HG03342 (cell line): Measurements from ENCODE around the gene GHRH.

Experiments used
- ATAC-seq: cut with Tn5 transposase; IDR thresholded peaks from one replicate; pipeline ENCODE4 v1.9.1; 2021; ENCODE audit warnings: mild to moderate bottlenecking, moderate library complexity; ENCODE audit not compliant: unreplicated experiment

GHRH gene

DNA sequence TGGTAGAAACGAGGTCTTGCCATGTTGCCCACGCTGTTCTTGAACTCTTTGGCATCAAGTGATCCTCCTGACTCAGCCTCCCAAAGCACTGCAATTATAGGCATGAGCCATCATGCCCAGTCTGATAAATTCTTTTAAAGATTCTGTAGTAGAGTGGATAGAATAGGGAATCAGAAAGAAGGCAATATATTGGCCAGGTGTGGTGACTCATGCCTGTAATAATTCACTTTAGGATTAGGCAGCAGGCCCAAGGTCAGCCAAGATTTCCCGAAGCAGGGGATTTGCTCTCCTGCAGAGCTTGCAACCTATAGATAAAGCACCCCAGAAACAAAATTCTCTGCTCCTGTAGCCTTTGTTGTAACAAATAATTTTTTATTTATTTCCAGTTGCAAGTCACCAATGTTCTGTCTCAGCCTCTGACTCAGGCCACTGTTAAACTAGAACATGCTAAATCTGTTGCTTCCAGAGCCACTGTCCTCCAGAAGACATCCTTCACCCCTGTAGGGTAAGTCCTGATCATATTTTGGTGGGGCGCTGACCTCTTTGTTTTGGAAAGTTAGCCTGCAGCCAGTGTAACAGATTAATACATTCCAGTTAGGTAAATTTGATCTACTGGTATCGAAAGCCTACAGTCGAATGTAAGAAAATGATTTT is 51.8 kb downstream of the GHRH start:
- no peak for ATAC-seq

DNA sequence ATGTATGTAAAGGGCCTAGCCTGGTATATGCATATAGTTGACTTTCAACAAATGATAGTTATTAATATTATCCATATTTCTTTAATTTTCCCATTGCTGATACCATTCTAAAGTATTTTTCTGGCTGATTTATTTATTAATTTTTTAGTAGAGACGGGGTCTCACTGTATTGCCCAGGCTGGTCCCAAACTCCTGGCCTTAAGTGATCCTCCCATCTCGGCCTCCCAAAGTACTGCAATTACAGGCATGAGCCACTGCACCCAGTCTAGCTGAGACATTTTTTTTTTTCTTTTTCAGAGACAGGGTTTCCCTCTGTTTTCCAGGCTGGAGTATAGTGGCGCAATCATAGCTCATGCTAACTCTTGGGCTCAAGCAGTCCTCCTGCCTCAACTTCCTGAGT is 52.4 kb downstream of the GHRH start:
- no peak for ATAC-seq

DNA sequence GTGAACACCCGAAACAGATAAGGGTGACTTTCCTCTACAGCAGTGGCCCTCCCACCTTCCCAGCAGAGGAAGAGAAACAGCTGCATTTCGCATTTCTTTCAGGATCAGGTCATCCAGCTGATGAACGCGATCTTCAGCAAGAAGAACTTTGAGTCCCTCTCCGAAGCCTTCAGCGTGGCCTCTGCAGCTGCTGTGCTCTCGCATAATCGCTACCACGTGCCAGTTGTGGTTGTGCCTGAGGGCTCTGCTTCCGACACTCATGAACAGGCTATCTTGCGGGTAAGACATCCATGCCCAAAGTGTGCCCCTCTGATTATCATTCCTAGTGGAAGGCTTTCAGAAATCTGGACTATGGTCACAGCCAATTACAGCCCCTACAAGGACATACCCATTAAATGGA is 54.4 kb downstream of the GHRH start:
- no peak for ATAC-seq

DNA sequence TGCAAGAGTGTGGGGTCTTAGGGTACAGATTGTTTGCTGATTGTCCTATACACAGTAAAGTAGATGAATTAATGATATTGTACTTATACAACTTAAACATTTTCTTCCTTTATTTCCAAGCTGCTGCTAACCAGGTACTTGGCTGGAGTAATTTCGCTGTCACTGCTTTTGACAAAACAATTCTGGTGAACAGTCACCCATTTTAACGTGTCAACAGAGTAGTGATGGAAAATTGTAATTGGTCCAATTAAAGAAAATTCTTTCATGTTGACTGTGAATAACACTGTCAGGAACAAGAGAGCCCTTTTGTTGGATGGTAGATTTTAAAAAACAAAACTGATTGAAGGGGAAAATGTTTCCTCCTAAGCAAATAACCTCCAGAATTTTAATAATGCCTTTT is 55.8 kb downstream of the GHRH start:
- ATAC-seq, result no peak

DNA sequence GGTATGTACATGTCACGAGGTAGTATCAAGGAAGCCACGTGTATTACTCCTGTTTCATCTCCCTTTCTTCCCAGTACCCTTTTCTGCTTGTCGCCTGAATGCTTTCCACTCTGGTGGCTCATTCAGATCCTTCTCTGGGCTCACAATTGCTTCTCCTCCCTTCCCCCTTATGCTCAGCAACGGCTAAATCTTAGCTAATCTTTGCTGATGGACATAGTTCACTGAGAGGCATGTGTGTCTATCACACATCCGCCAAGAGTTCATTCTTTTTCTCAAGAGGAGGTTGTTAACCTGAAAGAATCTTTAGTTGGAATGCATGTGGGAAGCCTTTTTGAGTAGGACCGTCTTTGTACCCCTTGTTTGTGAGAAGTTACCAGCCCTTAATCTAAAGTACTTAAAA is 56.5 kb downstream of the GHRH start:
- ATAC-seq, result no peak

DNA sequence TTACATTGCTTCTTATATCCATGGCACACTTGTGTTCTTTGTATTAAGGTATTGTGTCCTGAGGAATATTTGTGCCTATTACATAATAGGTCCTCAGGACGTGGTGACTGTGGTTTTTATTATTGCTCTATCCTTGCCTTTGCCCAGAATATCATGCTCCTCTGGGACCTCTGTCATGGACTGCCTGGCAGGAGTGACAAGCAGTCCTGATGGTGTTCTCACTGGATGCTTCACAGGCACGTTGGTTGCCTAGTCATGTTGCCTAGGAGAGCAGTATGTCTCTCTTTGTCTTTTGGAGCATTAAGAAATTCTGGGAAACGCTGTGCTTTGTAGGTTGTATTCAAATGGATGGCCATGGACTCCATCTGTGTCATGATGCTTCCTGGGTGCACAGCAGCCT is 57.6 kb downstream of the GHRH start:
- ATAC-seq, result no peak

DNA sequence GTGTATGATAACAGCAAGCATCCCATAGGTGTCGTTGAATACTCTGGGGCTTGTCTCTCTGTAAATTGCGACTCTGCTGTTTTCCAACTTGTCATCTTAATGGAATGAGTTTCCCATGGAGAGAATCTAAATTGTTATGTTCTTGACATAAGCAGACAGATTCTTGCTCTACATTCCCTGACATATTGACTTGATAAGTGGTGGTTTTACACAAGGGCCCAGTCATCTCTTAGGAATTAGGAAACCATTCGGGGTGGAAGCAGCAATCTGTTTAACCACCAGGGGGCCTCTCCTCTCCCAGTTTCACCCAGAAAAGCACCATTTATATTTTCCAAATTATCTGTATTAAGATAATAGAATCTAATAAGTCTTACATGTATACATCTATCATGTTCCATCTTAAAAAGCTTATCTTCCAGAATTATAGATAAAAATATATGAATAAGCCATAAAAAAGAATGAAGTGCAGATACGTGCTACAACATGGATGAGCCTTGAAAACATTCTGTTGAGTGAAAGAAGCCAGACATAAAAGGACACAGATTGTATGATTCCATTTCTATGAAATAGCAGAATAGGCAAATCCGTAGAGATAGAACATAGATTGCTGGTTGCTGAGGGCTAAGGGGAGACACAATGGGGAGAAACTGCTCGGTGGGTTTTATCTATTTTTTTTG is 59.2 kb downstream of the GHRH start:
- no peak for ATAC-seq

DNA sequence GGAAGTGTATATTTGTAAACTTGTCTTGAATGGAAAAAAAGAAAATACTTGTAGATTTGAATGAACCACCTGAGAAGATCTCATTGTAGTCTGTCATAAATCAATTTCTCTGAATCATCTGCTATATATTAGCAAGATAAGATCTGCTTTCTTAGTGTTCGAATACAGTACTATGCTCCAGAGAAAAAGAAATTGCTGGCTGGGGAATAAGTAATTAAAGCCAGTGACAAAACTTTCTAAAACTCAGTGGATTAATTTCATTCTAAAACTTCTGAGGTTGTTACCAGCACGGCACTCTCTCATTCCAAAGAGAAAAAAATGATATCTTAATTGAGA is 59.8 kb downstream of the GHRH start:
- ATAC-seq, result no peak
